GM19372 (cell line): Measurements from ENCODE around the gene AOAH.
"Not testable (repeated sequence)": the region's sequence is repeated elsewhere in the genome, so short reads cannot be mapped to it uniquely, and the experiment has no call there.

Source experiments
- ATAC-seq: cut with Tn5 transposase; IDR thresholded peaks from one replicate; pipeline ENCODE4 v1.9.1; 2021; ENCODE audit warnings: mild to moderate bottlenecking, low read depth, moderate library complexity; ENCODE audit not compliant: unreplicated experiment

Gene AOAH

DNA sequence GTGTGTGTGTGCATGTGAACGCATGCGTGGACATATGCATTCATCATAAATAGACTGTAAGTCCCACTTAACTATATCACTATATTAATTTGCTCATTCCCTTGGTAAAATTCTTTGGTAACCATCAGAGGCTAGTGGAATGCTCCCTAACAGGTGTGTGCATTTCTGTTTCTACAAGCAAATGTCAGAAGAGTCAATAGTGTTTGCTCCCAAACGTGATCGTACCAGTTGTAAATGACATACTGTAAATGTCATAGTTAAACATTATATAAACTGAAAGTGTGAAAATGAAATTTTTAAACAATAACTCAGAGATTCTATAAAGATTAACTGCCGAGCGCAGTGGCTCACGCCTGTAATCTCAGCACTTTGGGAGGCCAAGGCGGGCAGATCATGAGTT is 240.0 kb downstream of the AOAH start:
- no peak for ATAC-seq

DNA sequence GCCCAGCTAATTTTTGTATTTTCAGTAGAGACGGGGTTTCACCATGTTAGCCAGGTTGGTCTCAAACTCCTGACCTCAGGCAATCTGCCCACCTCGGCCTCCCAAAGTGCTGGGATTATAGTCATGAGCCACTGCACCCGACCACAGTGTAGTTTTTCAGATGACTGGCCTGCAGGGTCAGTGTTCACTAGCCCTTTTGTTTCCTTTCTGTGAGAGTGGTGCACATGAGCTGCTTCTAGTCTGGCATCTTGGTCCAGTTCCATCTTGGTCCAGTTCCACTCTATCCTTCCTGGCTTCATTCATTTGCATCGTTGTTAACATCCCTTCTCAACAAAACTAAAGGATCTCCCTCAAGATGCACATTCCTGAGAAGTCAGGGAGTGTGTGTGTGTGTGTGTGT is 240.4 kb downstream of the AOAH start:
- ATAC-seq: not testable (repeated sequence)

DNA sequence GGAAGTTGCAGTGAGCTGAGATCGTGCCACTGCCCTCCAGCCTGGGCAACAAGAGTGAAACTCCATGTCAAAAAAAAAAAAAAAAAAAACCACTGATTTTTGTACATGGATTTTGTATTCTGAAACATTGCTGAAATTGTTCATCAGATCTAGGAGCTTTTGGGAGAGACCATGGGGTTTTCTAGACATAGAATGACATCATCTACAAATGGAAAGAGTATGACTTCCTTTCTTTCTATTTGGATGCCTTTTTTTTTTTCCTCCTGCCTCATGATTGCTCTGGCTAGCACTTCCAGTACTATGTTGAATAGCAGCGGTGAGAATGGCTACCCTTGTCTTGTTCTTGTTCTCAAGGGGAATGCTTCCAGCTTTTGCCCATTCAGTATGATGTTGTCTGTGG is 245.5 kb downstream of the AOAH start:
- ATAC-seq: no peak

GRCh38 chr7:36475381-36475780 is 248.9 kb downstream of the AOAH start:
- ATAC-seq: no peak

DNA sequence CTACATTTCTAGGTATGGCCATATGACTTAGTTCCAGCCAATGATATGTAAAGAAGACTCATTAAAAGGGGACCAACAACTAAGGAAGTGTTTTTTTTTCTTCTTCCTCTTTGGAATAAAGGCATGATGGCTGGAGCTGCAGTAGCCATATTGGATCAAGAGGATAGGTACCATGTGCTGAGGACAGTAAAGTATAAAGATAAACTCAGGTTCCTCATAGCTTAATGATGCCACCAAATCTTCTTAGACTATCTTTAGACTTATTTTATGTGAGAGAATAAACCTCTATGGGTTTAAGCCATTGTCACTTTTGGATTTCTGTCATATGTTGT is 249.3 kb downstream of the AOAH start:
- ATAC-seq: no peak

- no peak for ATAC-seq
These were observed 249.8 kb downstream of the AOAH start for GRCh38 chr7:36474283-36475010.

- ATAC-seq: no peak
These were observed 250.6 kb downstream of the AOAH start for GRCh38 chr7:36473454-36474282.

- ATAC-seq: no peak
These were observed 252.1 kb downstream of the AOAH start for GRCh38 chr7:36472141-36472729.

DNA sequence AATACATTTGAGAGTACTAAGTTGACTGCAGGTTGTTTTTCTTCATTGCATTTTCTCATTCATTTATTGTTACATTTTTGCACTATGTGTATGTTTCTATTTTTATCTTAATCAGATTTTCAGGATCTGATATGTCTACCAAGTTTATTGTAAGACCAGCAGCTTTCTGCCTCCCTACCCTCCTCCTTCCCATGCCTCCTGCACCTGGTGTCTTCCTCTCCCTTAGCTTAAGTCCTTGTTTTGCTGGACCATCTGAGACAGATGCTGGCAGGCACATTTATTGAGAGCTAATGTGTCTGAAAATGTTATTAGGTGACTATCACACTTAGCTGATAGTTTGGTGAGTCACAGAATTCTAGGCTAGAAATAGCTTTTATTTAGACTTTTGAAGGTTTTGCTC is 255.1 kb downstream of the AOAH start:
- no peak for ATAC-seq

GRCh38 chr7:36468370-36469101 is 255.8 kb downstream of the AOAH start:
- ATAC-seq: no peak

GRCh38 chr7:36466001-36466400 is 258.3 kb downstream of the AOAH start:
- not testable (repeated sequence) for ATAC-seq

DNA sequence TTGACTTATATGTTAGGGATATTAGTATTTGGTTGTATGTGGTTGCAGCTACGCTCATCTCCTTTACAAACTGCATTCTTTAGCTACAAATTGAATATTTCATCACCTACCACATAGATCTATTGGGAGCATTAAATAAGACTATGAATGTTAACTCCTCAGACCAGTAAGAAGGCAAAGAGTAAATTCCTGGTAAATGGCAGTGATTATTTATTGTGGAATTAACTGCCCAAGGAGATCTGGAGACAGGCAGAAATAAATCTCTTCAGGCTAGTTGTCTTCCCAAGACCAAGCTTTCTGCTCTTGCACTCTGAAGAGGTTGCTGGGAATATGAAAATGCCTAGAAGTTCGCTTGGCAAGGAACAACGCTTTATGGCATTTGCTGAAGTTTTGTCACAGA is 260.0 kb downstream of the AOAH start:
- ATAC-seq: no peak
